DMS79 (cell line): ENCODE data around the gene SPTY2D1.

Experiments used
- DNase-seq: peaks from one replicate; lab custom pipeline; 2025; lab: John Stamatoyannopoulos, UW

SPTY2D1 gene

DNA sequence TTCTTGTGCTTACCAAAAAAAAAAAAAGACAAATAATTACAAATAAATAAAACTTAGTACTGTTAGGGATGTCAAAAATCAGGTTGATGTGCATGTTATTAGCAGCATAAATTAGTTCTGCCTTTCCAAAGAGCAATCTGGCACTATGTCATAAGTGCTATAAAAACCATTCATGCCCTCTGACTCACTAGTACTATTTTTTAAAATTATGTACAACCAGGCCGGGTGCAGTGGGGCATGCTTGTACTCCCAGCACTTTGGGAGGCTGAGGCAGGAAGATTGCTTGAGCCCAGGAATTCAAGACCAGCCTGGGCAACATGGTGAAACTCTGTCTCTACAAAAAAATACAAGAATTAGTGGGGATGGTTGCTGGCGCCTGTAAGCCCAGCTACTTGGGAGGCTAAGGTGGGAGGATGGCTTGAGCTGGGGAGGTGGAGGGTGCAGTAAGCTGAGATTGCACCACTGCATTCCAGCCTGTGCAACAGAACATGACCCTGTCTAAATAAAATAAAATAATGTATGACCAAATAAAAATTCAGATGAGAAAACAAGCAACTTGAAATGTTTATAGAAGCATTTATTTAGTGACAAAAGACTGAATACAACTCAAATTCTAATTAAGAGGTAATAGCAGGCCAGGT lies 70.9 kb downstream of the SPTY2D1 start:
- no peak for DNase-seq
